Mesenchymal stem cell (in vitro differentiated cells and primary cell): ENCODE results near the gene SH3PXD2A.
A peak's percentile ranks its signal among the peaks of the same experiment; 100 is the strongest.

Experiments
- DNase-seq: peaks from one replicate; pipeline ENCODE4 v3.0.0-alpha.2; 2013
- H2AFZ ChIP-seq: one replicate; pipeline ENCODE4 v1.6.1; 2013; ENCODE audit warnings: low read depth, mild to moderate bottlenecking, control low read depth, inconsistent platforms, low read length, moderate library complexity
- H2AK5ac ChIP-seq: 2 replicates; pipeline ENCODE4 v1.6.1; 2013; ENCODE audit warnings: low read length, moderate library complexity, mild to moderate bottlenecking, inconsistent platforms; ENCODE audit not compliant: severe bottlenecking
- H2BK120ac ChIP-seq: one replicate; pipeline ENCODE4 v1.6.1; 2013; ENCODE audit warnings: low read depth, mild to moderate bottlenecking, inconsistent platforms, low read length, moderate library complexity
- H2BK12ac ChIP-seq, 2 experiments: one replicate each; pipeline ENCODE4 v1.6.1; 2013; ENCODE audit warnings: inconsistent platforms in 2 of 2, low read length in 2 of 2, mild to moderate bottlenecking in 2 of 2, moderate library complexity in 2 of 2, control low read depth in 1 of 2
- H2BK15ac ChIP-seq: one replicate; pipeline ENCODE4 v1.6.1; 2013; ENCODE audit warnings: mild to moderate bottlenecking, low read depth, inconsistent platforms; ENCODE audit not compliant: poor library complexity, severe bottlenecking
- H2BK5ac ChIP-seq: 2 replicates; pipeline ENCODE4 v1.6.1; 2013; ENCODE audit warnings: low read depth, mild to moderate bottlenecking, low read length, control low read depth, inconsistent platforms; ENCODE audit not compliant: poor library complexity, severe bottlenecking
- H3K14ac ChIP-seq, 2 experiments: one replicate each; pipeline ENCODE4 v1.6.1; 2013; ENCODE audit warnings: inconsistent platforms in 2 of 2, low read length in 2 of 2, control low read depth in 1 of 2, mild to moderate bottlenecking in 1 of 2, moderate library complexity in 1 of 2
- H3K18ac ChIP-seq, 2 experiments: one replicate each; pipeline ENCODE4 v1.6.1; 2013; ENCODE audit warnings: inconsistent platforms in 2 of 2, low read length in 2 of 2, control low read depth in 1 of 2, low read depth in 1 of 2, mild to moderate bottlenecking in 1 of 2
- H3K23ac ChIP-seq, 2 experiments: one replicate each; pipeline ENCODE4 v1.6.1; 2013; ENCODE audit warnings: inconsistent platforms in 2 of 2, low read length in 2 of 2, mild to moderate bottlenecking in 2 of 2, moderate library complexity in 2 of 2, control low read depth in 1 of 2
- H3K27ac ChIP-seq: 2 replicates; pipeline ENCODE4 v1.5.1; 2013; ENCODE audit warnings: mild to moderate bottlenecking, moderate library complexity, low read length, control low read depth, inconsistent platforms; ENCODE audit not compliant: poor library complexity, severe bottlenecking
- H3K27me3 ChIP-seq, 2 experiments: 2 replicates each; pipeline versions ENCODE4 v1.6.1 to v1.7.0; 2013; ENCODE audit warnings: low read length in 2 of 2, mild to moderate bottlenecking in 2 of 2, moderate library complexity in 2 of 2, control low read depth in 1 of 2, inconsistent platforms in 1 of 2; ENCODE audit not compliant: control insufficient read depth in 1 of 2, insufficient read depth in 1 of 2
- H3K36me3 ChIP-seq, 2 experiments: 2 replicates each; pipeline versions ENCODE4 v1.6.1 to v1.7.0; 2013; ENCODE audit warnings: low read length in 2 of 2, control low read depth in 1 of 2, inconsistent platforms in 1 of 2, low read depth in 1 of 2, mild to moderate bottlenecking in 1 of 2; ENCODE audit not compliant: insufficient read depth in 2 of 2, control insufficient read depth in 1 of 2
- H3K4ac ChIP-seq, 2 experiments: one replicate each; pipeline ENCODE4 v1.6.1; 2013; ENCODE audit warnings: inconsistent platforms in 2 of 2, low read length in 2 of 2, mild to moderate bottlenecking in 2 of 2, moderate library complexity in 2 of 2, control low read depth in 1 of 2, low read depth in 1 of 2
- H3K4me1 ChIP-seq: 2 replicates; pipeline ENCODE4 v1.6.1; 2013; ENCODE audit warnings: low read depth, low read length, control low read depth; ENCODE audit not compliant: control insufficient read depth, insufficient read depth
- H3K4me2 ChIP-seq: 2 replicates; pipeline ENCODE4 v1.6.1; 2013; ENCODE audit warnings: low read length, mild to moderate bottlenecking, inconsistent platforms; ENCODE audit not compliant: poor library complexity, severe bottlenecking
- H3K4me3 ChIP-seq, 2 experiments: 2 replicates each; pipeline versions ENCODE4 v1.5.1 to v1.7.0; 2013; ENCODE audit warnings: low read length in 2 of 2, mild to moderate bottlenecking in 2 of 2, control low read depth in 1 of 2, low read depth in 1 of 2; ENCODE audit not compliant: insufficient read depth in 1 of 2
- H3K79me1 ChIP-seq: replicated peaks from 2 replicates; pipeline ENCODE4 v1.6.1; 2013; ENCODE audit warnings: mild to moderate bottlenecking, control low read depth, low read length, inconsistent platforms; ENCODE audit not compliant: poor library complexity, severe bottlenecking
- H3K9ac ChIP-seq: 2 replicates; pipeline ENCODE4 v1.7.0; 2013; ENCODE audit warnings: mild to moderate bottlenecking, low read length, moderate library complexity
- H3K9me3 ChIP-seq: 2 replicates; pipeline ENCODE4 v1.7.0; 2013; ENCODE audit warnings: mild to moderate bottlenecking, low read length; ENCODE audit not compliant: control insufficient read depth
- H4K8ac ChIP-seq: one replicate; pipeline ENCODE4 v1.6.1; 2013; ENCODE audit warnings: inconsistent platforms, mild to moderate bottlenecking, low read length, moderate library complexity
- H4K91ac ChIP-seq: one replicate; pipeline ENCODE4 v1.6.1; 2013; ENCODE audit warnings: mild to moderate bottlenecking, low read length, inconsistent platforms
- WGBS: methylation state at CpG from one replicate; pipeline ENCODE4 v1.1.7; 2013; ENCODE audit warnings: mixed read lengths; 5-methylcytosine and 5-hydroxymethylcytosine counted together

Gene SH3PXD2A

GRCh38 chr10:103706047-103706446, 149.3 kb downstream of the SH3PXD2A start:
- WGBS: 83% methylated on average over 5 of the region's 5 CpGs
- H2BK12ac ChIP-seq: no peak overlapping the region
- peaks cover 6% of the 10 kb centered on the region for H3K4me1 ChIP-seq
- no peak overlapping the region for H3K4me3 ChIP-seq
- no peaks in the 10 kb centered on the region for H3K36me3 ChIP-seq
- no peak overlapping the region for H2AFZ ChIP-seq
- no peaks in the 10 kb centered on the region for H3K79me1 ChIP-seq
- H2BK5ac ChIP-seq: no peak overlapping the region
- no peaks in the 10 kb centered on the region for H3K27me3 ChIP-seq
- no peak overlapping the region for H2AK5ac ChIP-seq
- no peak for DNase-seq
- no peak overlapping the region for H2BK15ac ChIP-seq
- H2BK120ac ChIP-seq: no peak overlapping the region
- no peaks in the 10 kb centered on the region for H3K9me3 ChIP-seq
- H3K14ac ChIP-seq: no peak overlapping the region
- no peak overlapping the region for H3K23ac ChIP-seq
- H3K27ac ChIP-seq: no peak overlapping the region
- no peak overlapping the region for H4K8ac ChIP-seq
- no peak overlapping the region for H4K91ac ChIP-seq
- no peak overlapping the region for H3K18ac ChIP-seq
- no peak overlapping the region for H3K4me2 ChIP-seq
- no peak overlapping the region for H3K4ac ChIP-seq
- no peak overlapping the region for H3K9ac ChIP-seq

GRCh38 chr10:103703941-103704919, 151.1 kb downstream of the SH3PXD2A start:
- H3K9me3 ChIP-seq: no peaks in the 10 kb centered on the region
- no peaks in the 10 kb centered on the region for H3K27me3 ChIP-seq
- no peak overlapping the region for H3K4me2 ChIP-seq
- no peaks in the 10 kb centered on the region for H3K36me3 ChIP-seq
- DNase-seq: no peak
- H3K14ac ChIP-seq: peak overlapping the region in 1 of 2 experiments; percentile 44
- no peak overlapping the region for H2BK120ac ChIP-seq
- no peak overlapping the region for H3K23ac ChIP-seq
- H2AK5ac ChIP-seq: no peak overlapping the region
- no peak overlapping the region for H3K18ac ChIP-seq
- H3K4me3 ChIP-seq: no peak overlapping the region
- H3K9ac ChIP-seq: no peak overlapping the region
- no peak overlapping the region for H3K4ac ChIP-seq
- no peaks in the 10 kb centered on the region for H3K79me1 ChIP-seq
- H3K4me1 ChIP-seq: peaks cover 3% of the 10 kb centered on the region
- 84% methylated on average over 12 of the region's 13 CpGs for WGBS
- H4K91ac ChIP-seq: no peak overlapping the region
- H2BK12ac ChIP-seq: no peak overlapping the region
- no peak overlapping the region for H3K27ac ChIP-seq
- H2BK5ac ChIP-seq: no peak overlapping the region
- H4K8ac ChIP-seq: no peak overlapping the region
- H2AFZ ChIP-seq: no peak overlapping the region
- no peak overlapping the region for H2BK15ac ChIP-seq

GRCh38 chr10:103701380-103702222, 153.8 kb downstream of the SH3PXD2A start:
- Histone ChIP-seq H4K91ac (no peak overlapping the region), H3K4me2 (no peak overlapping the region), H3K4me1 (peaks cover 2% of the 10 kb centered on the region), H3K9ac (no peak overlapping the region), H3K9me3 (no peaks in the 10 kb centered on the region), H2BK12ac (no peak overlapping the region), H3K14ac (no peak overlapping the region), H3K4ac (no peak overlapping the region), H2BK15ac (no peak overlapping the region), H3K23ac (no peak overlapping the region), H2AK5ac (no peak overlapping the region), H2BK5ac (no peak overlapping the region), H3K36me3 (no peaks in the 10 kb centered on the region), H3K18ac (no peak overlapping the region), H2AFZ (no peak overlapping the region), H3K4me3 (no peak overlapping the region), H2BK120ac (no peak overlapping the region), H4K8ac (no peak overlapping the region), H3K27me3 (no peaks in the 10 kb centered on the region), H3K79me1 (no peaks in the 10 kb centered on the region), H3K27ac (no peak overlapping the region)
- DNase-seq: no peak
- 75% methylated on average over 1 of the region's 1 CpG for WGBS

- Histone ChIP-seq H3K4ac (no peak overlapping the region), H2AFZ (no peak overlapping the region), H3K4me1 (peaks cover 13% of the 10 kb centered on the region), H3K23ac (no peak overlapping the region), H2AK5ac (no peak overlapping the region), H3K14ac (no peak overlapping the region), H2BK120ac (no peak overlapping the region), H4K8ac (no peak overlapping the region), H4K91ac (no peak overlapping the region), H3K18ac (no peak overlapping the region), H3K4me3 (no peak overlapping the region), H3K9me3 (no peaks in the 10 kb centered on the region), H3K9ac (no peak overlapping the region), H3K27me3 (no peaks in the 10 kb centered on the region), H2BK15ac (no peak overlapping the region), H2BK12ac (no peak overlapping the region), H3K27ac (no peak overlapping the region), H3K36me3 (no peaks in the 10 kb centered on the region), H2BK5ac (no peak overlapping the region), H3K79me1 (no peaks in the 10 kb centered on the region), H3K4me2 (no peak overlapping the region)
- DNase-seq: no peak
Measured at GRCh38 chr10:103700436-103700715, 155.0 kb downstream of the SH3PXD2A start.
